GM18511 (cell line): Measurements from ENCODE around the gene HBB.

ENCODE experiments used
- ATAC-seq: cut with Tn5 transposase; IDR thresholded peaks from one replicate; pipeline ENCODE4 v1.9.1; 2021; ENCODE audit warnings: mild to moderate bottlenecking, moderate library complexity; ENCODE audit not compliant: unreplicated experiment

HBB gene

DNA sequence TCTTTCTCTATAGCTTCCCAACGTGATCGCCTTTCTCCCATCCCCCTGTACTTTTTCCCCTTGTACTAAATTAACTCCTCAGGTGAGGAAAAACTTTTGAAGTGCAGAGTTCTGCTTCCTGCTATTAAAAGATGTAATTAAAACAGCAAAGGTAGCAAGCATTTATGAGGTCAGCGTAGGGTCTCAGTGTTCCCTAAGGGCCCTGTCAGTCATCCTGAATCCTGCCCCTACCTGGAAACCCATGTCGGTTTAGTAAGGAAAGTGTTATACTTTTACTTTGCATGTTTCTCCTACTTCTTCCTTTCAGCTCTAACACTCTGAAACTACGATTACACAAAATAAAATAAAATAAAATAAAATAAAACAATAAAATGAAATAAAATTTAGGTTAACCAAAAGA is 1.3 kb upstream of the HBB start:
- no peak for ATAC-seq

DNA sequence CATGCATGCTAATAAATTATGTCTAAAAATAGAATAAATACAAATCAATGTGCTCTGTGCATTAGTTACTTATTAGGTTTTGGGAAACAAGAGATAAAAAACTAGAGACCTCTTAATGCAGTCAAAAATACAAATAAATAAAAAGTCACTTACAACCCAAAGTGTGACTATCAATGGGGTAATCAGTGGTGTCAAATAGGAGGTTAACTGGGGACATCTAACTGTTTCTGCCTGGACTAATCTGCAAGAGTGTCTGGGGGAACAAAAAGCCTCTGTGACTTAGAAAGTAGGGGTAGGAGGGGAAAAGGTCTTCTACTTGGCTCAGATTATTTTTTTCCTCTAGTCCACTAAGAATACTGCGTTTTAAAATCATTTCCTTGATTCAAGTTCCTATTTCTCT is 810 bp upstream of the HBB start:
- no peak for ATAC-seq

DNA sequence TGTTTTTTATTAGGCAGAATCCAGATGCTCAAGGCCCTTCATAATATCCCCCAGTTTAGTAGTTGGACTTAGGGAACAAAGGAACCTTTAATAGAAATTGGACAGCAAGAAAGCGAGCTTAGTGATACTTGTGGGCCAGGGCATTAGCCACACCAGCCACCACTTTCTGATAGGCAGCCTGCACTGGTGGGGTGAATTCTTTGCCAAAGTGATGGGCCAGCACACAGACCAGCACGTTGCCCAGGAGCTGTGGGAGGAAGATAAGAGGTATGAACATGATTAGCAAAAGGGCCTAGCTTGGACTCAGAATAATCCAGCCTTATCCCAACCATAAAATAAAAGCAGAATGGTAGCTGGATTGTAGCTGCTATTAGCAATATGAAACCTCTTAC is 1.4 kb downstream of the HBB start:
- no peak for ATAC-seq

DNA sequence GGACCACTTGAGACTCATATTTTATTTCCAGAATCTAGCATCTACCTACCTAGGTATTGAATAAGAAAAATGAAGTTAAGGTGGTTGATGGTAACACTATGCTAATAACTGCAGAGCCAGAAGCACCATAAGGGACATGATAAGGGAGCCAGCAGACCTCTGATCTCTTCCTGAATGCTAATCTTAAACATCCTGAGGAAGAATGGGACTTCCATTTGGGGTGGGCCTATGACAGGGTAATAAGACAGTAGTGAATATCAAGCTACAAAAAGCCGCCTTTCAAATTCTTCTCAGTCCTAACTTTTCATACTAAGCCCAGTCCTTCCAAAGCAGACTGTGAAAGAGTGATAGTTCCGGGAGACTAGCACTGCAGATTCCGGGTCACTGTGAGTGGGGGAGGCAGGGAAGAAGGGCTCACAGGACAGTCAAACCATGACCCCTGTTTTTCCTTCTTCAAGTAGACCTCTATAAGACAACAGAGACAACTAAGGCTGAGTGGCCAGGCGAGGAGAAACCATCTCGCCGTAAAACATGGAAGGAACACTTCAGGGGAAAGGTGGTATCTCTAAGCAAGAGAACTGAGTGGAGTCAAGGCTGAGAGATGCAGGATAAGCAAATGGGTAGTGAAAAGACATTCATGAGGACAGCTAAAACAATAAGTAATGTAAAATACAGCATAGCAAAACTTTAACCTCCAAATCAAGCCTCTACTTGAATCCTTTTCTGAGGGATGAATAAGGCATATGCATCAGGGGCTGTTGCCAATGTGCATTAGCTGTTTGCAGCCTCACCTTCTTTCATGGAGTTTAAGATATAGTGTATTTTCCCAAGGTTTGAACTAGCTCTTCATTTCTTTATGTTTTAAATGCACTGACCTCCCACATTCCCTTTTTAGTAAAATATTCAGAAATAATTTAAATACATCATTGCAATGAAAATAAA is 2.1 kb downstream of the HBB start:
- no peak for ATAC-seq

DNA sequence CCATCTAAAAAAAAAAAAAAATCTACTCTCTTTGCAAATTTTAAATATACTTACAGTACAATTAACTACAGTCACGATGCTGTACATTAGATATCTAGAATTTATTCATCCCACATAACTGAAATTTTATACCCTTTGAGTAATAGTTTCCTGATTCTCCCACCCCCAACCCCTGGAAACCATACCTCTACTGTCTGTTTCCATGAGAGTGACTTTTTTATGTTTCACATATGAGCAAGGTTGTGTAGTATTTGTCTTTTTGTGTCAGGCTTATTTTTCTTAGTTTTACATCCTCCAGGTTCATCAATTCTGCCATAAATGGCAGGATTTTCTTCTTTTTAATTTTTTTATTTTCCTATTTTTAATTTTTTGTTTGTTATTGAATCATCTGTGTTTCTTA is 3.2 kb downstream of the HBB start:
- no peak for ATAC-seq

DNA sequence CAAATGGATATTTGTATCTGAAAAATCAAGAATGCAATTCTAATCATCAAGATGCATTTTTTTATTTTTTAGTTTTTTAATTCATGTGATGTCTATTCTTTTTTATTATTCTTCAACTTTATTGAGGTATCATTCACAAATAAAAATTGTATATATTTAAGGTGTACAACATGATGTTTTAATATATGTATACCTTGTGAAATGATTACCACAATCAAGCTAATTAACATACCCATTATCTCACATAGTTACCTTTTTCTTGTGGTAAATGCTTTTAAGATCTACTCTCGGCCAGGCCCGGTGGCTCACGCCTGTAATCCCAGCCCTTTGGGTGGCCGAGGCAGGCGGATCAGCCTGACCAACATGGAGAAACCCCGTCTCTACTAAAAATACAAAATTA is 3.7 kb downstream of the HBB start:
- no peak for ATAC-seq

DNA sequence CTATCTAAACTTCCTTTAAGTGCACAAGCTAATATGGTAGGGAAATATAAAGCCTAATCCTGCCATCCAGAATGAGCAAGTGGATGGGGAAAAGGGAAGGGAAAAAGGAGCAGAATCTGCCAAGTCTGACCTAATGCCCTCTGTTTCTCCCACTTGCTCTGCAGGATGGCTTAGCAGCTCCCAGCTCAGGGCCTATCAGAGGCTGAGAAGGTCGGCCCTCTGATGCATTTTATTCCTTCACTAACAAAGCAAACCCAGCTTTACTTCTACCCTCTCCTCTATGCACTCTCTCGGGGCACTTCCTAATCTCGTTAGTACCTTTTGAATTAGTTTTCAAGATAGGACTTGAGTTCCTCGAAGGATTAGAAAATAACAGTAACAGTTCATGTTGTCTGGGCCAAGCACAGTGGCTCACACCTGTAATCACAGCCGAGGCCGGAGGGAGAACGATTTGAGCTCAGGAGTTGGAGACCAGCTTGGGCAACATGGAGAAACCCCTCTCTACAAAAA is 16.4 kb downstream of the HBB start:
- ATAC-seq: no peak

DNA sequence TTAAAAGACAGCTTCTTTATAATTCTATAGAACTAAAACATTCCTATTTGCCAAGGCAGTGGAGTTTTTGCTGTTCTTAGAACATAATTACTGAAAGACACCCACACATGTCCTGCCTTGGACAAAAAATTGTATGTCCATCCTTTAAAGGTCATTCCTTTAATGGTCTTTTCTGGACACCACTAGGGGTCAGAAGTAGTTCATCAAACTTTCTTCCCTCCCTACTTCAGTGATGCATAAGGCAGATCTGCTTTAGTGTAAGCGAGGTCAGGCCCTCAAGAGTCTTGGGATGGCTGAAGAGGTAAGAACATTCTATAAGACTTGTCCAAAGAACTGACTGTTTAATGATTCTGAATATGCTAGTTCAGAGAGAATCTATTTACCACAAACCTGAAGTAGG is 22.1 kb downstream of the HBB start:
- ATAC-seq: peak; percentile 91

DNA sequence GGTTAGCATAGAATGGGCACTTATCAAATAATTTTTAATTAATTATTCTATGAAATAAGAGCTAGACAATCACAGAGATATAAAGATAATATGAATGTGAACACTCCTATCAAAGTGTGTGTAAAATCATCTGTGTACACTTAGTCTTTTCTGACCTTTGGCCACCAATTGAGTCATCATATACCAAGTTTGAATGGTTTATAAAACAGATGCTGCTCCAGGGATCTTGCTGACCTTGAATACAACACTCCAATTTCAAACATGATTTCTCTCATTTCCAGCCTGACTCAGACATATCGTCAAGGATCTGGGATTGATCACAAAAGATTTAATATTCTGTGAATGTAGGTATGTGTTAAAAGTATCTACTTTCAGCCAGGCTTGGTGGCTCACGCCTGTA is 23.5 kb downstream of the HBB start:
- ATAC-seq: no peak

DNA sequence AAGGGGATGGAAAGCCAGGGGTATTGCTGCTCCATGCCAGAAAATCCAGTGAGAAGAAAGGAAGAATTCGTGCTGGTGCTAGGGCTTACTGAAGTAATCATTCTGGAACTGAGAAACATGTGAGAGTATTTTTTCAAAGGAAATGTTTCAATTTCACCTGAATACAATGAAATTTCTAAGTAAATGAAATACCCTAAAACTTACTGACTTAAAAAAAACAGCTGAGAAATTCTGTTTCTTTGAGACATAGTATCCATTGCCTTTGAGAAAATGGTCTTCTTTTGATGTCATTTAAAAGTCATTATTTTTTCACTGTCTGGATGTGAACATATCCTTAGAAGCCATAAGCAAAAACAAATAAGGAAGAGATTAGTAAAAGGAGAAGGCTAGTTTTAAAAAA is 26.3 kb downstream of the HBB start, which contains the start of gene OR51V1:
TSS of gene OR51V1 (minus strand) at position 101 of the 400 bp plus-strand sequence. CDS start at position 101, 0 bp downstream.
- ATAC-seq: no peak

DNA sequence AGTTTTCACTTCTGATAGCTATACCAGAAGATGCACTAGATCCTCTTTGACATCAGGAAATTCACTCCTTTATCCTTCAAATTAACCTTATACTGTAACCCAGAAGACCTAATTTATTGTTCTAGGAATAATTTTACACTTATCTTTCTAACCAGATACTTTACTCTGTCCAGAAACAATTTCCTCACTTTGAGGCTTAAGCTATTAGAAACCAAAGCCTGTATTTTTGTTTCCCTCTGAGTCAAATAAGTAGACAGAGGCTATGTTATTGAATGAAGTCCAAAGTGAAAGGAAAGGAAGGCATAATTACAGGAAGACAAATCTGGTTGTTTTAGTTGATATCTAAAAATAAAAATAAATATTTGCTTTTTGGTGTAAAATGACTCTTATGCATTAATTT is 28.6 kb downstream of the HBB start:
- no peak for ATAC-seq

DNA sequence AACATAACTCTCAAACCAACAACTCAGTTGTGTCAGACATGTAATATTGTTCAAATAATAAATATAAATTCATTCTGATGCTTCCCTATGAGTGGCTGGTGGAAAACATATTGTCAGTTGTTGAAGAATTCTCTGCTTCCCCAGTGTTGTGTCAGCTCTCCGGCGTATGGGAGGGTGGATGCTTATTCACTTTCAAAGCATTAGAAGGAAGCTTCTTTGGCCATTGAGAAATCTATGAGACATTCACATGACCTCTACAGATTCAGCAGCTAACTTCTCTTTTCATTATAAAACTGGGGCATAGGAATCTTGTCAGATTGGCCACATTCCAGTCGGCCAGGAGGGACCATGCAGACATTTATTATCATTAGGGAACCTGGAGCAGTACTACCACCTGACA is 29.3 kb downstream of the HBB start:
- no peak for ATAC-seq

DNA sequence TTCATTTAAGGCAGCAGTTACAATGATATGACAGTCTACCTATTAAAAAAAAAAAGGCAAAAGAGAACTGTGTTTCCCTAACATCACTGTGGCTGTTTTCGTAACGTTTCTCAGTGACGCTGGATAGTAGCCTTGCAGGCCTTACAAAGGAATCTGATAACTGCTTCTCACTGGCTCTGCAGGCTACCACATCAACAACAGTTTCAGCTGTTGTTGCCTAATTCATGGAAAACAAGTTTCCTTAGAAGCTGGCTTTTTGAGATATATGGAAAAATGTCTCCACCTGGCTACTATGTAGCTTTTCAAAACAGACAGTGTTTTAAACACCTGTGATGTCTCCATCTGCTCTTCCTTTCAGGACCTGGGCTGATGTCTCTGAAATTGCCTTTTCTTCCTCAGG is 30.1 kb downstream of the HBB start:
- ATAC-seq: no peak

DNA sequence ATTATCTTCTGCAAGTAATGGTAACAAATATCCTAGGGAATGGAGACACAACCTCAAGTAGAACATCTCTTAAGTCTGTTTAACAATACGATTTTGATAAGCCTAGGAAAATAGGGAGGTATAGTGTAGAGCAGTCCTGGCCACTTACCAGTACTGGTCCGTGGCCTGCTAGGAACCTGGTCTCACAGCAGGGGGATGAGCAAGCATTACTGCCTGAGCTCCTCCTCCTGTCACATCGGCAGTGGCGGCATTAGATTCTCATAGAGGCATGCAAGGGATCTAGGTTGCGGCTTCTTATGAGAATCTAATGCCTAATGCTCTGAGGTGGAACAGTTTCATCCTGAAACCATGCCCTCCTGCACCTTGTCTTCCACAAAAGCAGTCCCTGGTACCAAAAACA is 30.8 kb downstream of the HBB start:
- no peak for ATAC-seq

DNA sequence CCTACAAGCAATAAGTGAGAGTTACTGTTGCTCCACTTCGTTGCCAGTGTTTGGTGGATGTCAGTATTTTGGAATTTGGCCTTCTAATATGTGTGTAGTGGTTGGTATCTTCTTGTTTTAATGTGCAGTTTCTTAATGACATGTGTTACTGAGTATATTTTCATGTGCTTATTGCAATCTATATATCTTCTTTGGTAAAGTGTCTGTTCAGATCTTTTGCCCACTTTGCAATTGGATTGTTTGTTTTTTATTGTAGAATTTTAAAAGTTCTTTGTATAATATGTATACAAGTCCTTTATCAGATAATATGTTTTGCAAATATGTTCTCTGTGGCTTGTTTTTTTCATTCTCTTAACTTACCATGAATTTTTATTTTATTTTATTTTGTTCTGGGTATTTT is 34.1 kb downstream of the HBB start:
- ATAC-seq: no peak

DNA sequence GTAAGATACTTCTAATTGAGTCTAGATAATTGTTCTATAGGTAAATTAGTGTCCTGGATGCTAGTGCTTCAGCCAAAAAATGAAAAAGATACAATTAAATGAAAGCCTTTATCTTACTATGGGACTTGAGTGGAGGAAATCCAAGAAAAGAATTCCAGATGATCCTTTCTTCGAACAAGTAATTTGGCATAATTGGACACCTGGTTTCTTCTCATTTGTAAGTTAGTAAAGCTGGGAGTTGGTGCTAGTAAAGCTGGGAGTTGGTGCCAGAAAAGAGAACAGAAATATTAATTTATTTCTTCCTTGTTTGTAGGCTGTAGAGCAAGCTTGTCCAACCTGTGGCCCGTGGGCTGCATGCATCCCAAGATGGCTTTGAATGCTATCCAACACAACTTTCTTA is 38.7 kb downstream of the HBB start:
- ATAC-seq: no peak

DNA sequence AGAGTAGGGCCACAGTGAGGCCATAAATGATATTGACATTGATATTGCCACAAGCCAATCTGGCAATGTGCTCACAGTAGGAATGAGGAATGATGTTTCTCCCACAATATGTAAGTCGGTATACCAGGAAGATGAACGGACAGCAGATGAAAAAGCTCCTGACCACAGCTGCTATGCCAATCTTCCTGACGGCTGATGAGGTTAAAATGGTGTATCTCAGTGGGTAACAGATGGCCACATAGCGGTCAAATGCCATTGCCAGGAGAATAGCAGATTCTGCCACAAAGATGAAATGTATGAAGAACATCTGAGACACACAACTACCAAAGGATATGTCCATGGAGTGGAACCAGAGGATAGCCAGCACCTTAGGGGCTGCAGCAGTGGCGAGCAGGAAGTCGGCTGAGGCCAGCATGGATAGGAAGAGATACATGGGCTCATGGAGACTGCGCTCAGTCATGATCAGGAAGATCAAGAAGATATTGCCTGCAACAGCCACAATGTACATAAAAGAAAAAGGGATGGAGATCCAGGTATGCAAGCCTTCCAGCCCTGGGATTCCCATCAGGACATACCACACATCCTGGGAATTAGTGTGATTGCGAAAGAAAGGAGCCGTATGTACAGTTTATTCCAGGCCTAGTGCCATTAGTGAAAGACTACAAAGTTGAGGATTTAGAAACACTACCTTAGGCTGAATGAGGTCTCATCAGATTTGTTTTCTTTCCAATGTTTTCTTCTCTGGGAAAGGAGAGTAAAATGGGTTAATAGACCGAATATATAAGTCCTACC is 48.6 kb downstream of the HBB start:
- ATAC-seq: no peak
